Fibroblast of mammary gland (primary cell): ENCODE measurements around the gene CSPG5.

ENCODE experiments used
- DNase-seq: peaks from one replicate; pipeline ENCODE4 v3.0.0-alpha.2; 2010; ENCODE audit warnings: low read depth
- H3K4me3 ChIP-seq: 2 replicates; pipeline ENCODE4 v1.5.1; 2011; ENCODE audit warnings: low read depth, mild to moderate bottlenecking, low read length, moderate library complexity; ENCODE audit not compliant: control insufficient read depth
- CTCF ChIP-seq: conservative IDR thresholded peaks from 2 replicates; pipeline ENCODE4 v1.5.1; 2011; ENCODE audit warnings: low read depth, low read length, inconsistent platforms; ENCODE audit not compliant: control insufficient read depth, insufficient read depth

Gene CSPG5

GRCh38 chr3:47613722-47614121 lies 35.1 kb upstream of the CSPG5 start:
- no peak for DNase-seq
- no peak for TF ChIP-seq CTCF
- no peak overlapping the region for H3K4me3 ChIP-seq

GRCh38 chr3:47612879-47613278 lies 34.2 kb upstream of the CSPG5 start:
- TF ChIP-seq CTCF = no peak
- no peak for DNase-seq

DNA sequence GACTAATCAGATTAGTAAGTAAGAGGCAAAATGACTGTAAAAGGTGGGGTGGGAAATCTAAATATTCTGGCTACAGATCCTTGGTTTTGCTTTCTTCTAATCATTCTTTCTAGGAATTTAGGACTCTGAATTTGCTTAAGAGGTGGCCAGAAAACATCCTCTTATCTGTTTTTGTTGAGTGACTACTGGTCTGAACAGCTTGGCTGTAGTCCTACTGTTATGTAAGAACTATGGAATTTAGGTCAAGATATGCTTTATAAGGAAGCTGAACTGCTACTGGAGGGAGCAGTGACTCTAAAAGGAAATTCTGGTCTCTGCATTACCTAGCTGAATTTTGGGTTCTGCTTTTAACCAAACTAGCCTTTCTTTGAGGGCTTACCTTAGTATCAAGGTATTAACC lies 33.5 kb upstream of the CSPG5 start:
- H3K4me3 ChIP-seq = no peak overlapping the region
- no peak for TF ChIP-seq CTCF
- peak; percentile 57 for DNase-seq

More at GRCh38 chr3:47612879-47613278, 34.2 kb upstream of the CSPG5 start:
- no peak overlapping the region for H3K4me3 ChIP-seq

- H3K4me3 ChIP-seq = no peak overlapping the region
- DNase-seq = no peak
- TF ChIP-seq CTCF = no peak
Observed at GRCh38 chr3:47611576-47611975, 32.9 kb upstream of the CSPG5 start.

GRCh38 chr3:47610583-47610982 lies 31.9 kb upstream of the CSPG5 start:
- H3K4me3 ChIP-seq = no peak overlapping the region
- no peak for TF ChIP-seq CTCF
- DNase-seq = no peak

DNA sequence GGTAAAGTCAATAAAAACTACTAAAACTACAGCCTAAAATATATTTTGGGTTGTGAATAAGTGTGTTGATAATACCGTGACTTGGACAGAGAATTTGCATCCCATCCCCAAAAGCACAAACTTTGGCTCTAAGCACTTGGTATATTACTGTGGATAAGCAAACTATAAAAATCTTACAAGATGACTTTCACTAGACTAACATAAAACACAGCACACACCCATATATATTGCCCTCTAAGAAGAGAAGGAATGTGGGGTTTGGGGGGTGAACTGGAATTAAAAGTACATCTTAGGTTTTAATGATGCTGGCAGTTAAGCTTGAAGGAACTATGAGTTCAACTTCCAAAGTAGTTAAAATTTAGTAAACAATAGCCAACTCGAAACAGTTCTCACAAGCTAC lies 28.7 kb upstream of the CSPG5 start:
- H3K4me3 ChIP-seq = no peak overlapping the region
- DNase-seq = no peak
- TF ChIP-seq CTCF = no peak

GRCh38 chr3:47606165-47606564 lies 27.5 kb upstream of the CSPG5 start:
- no peak overlapping the region for H3K4me3 ChIP-seq
- no peak for TF ChIP-seq CTCF
- DNase-seq = no peak
